22Rv1 (cell line): ENCODE measurements around the gene KRT6B.

Source experiments
- CTCF ChIP-seq: fragments of 450-650 bp; IDR thresholded peaks from 2 replicates; pipeline ENCODE4 v1.5.1; 2017; ENCODE audit warnings: mild to moderate bottlenecking
- ZFX ChIP-seq: fragments of 450-650 bp; IDR thresholded peaks from 2 replicates; pipeline ENCODE4 v1.6.1; 2017; ENCODE audit warnings: antibody characterized with exemption, borderline replicate concordance

GRCh38 chr12:52452101-52452500, at the start of gene KRT6B:
- TF ChIP-seq CTCF (no peak), ZFX (no peak)
